ENCODE results near the gene UBL3.

DNA sequence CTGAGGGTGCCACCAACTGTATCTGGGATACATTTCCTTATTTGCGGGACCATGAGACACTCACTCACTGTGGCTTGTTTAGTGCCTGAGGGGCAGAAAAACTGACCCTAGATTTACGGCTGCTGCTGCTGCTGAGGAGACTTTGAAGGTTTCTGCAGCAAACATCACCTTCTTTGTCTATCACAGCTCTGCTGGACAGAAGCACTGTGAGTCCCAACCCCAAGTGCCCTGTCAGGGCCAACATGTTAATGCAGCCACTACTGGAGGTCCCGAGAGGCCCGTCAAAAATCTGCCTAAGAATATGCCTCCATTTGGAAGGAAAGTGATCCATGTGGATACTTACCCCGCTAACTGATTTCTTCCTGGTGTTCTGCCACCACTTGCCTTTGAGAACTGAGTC, 37.3 kb upstream of the UBL3 start:
- TF ChIP-seq, protein P1, sequence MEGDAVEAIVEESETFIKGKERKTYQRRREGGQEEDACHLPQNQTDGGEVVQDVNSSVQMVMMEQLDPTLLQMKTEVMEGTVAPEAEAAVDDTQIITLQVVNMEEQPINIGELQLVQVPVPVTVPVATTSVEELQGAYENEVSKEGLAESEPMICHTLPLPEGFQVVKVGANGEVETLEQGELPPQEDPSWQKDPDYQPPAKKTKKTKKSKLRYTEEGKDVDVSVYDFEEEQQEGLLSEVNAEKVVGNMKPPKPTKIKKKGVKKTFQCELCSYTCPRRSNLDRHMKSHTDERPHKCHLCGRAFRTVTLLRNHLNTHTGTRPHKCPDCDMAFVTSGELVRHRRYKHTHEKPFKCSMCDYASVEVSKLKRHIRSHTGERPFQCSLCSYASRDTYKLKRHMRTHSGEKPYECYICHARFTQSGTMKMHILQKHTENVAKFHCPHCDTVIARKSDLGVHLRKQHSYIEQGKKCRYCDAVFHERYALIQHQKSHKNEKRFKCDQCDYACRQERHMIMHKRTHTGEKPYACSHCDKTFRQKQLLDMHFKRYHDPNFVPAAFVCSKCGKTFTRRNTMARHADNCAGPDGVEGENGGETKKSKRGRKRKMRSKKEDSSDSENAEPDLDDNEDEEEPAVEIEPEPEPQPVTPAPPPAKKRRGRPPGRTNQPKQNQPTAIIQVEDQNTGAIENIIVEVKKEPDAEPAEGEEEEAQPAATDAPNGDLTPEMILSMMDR (conservative IDR thresholded peaks at IDR 0.05; ENCODE audit: low read depth, low read length): no peak
- TF ChIP-seq EZH2 (IDR thresholded peaks at IDR 0.05; ENCODE audit: borderline replicate concordance, low read depth, low read length, poor library complexity, severe bottlenecking): no peak

All from A673 (cell line).